Choroid plexus epithelial cell (primary cell): Measurements from ENCODE around the gene NCAM2.

ENCODE experiments used
- DNase-seq: peaks from one replicate; pipeline ENCODE4 v3.0.0-alpha.2; 2010; ENCODE audit warnings: low read depth
- H3K4me3 ChIP-seq: 2 replicates; pipeline ENCODE4 v1.5.1; 2011; ENCODE audit warnings: low read depth, mild to moderate bottlenecking, control low read depth, low read length, moderate library complexity
- TF ChIP-seq, protein P1 (sequence below): conservative IDR thresholded peaks from 2 replicates; pipeline ENCODE4 v1.5.1; 2011; ENCODE audit warnings: low read depth, mild to moderate bottlenecking, control low read depth, inconsistent platforms, low read length, moderate library complexity

Gene NCAM2

DNA sequence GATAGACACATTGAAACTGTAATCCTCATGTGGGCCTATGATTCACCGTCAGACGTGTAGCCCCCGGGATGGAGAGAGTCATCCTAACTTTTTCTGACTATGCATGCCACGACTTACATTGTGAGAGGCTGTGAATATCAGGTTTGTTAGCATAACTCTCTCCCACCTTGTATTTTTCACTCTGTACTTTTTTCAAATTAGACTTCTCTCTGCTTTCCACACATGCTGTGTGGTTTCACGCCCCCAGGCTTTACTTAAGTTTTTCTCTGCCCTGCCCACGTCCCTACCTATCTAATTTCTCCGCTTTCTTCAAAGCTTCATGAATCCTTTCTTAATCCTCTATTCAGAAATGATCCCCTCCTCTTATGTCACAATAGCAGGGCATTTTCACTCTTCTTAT lies 3.4 kb upstream of the NCAM2 start:
- TF ChIP-seq, protein P1, sequence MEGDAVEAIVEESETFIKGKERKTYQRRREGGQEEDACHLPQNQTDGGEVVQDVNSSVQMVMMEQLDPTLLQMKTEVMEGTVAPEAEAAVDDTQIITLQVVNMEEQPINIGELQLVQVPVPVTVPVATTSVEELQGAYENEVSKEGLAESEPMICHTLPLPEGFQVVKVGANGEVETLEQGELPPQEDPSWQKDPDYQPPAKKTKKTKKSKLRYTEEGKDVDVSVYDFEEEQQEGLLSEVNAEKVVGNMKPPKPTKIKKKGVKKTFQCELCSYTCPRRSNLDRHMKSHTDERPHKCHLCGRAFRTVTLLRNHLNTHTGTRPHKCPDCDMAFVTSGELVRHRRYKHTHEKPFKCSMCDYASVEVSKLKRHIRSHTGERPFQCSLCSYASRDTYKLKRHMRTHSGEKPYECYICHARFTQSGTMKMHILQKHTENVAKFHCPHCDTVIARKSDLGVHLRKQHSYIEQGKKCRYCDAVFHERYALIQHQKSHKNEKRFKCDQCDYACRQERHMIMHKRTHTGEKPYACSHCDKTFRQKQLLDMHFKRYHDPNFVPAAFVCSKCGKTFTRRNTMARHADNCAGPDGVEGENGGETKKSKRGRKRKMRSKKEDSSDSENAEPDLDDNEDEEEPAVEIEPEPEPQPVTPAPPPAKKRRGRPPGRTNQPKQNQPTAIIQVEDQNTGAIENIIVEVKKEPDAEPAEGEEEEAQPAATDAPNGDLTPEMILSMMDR: no peak
- no peak for DNase-seq
- no peak overlapping the region for H3K4me3 ChIP-seq

DNA sequence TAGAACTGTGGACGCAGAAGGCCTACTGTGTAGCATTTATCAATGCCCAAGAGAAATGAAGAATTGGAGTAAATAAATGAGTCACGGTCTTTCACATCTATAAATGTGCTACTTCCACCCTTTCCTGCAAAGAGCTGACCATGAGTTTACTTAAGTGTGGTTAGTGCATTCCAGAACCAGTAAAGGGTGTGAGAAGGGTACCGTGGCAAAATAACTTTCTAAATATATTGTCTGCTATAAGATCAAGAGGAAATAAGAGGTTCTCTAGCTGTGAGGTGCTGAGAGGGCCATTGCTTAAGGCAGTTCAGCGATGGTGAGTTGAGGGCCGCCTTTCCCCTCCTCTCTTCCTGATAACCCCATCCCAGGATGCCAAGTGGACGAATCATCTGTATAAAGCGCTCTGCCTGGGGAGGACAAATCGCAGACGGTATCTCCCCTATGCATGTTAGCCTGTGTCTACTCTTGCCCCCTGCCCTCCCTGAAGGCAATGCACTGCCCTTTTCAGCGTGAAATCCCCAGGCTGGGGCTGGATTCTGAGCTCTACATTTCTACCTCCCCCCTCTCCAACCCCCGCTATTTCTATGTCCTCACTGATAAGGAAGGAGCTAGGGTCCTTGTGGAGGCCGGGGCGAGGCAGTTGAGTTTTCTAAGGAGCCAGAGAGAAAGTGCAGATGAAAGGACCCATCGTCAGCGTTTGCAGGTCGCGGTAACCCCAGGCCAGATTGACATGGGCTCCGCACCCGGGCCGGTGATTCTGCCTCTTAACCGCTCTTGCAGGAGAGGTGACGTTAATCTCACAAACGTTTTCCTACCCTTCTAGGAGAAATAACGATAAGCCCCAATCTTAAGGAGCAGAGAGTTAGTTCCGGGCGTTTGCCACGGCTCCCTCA lies 1.5 kb upstream of the NCAM2 start:
- H3K4me3 ChIP-seq: peak overlapping the region; percentile 68
- DNase-seq: peak; percentile 89
- TF ChIP-seq, protein P1: no peak

DNA sequence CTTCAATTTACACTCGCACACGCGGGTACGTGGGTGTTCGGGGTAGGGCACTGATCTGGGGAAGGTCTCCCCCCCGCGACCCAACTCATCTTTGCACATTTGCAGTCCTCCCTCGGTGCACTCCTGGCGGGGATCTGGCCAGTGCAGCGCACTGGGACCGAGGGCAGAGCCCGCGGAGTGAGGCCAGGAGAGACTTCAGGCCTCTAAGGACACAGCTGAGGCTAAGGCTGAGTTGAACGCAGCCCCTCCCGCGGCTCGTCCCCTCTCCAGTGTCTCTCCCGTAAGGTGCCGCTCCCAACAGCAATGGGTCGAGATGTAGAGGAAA lies 936 bp upstream of the NCAM2 start:
- TF ChIP-seq, protein P1: no peak
- H3K4me3 ChIP-seq: peak overlapping the region; percentile 68
- peak; percentile 11 for DNase-seq

DNA sequence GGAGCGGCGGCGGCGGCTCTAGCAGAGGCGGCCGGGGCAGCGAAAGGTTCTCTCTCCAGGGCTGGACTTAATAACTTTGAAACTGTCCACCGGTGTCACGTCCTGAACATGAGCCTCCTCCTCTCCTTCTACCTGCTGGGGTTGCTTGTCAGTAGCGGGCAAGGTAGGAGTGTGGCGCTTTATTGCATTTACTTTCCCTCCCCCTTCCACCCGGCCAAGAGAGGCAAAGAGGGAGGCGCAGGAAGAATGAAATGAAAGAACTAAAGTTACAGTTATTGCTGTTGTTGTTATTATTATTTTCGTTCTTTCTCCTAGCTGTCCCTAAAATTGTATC lies 214 bp downstream of the NCAM2 start:
- H3K4me3 ChIP-seq: peak overlapping the region; percentile 68
- TF ChIP-seq, protein P1: no peak

DNA sequence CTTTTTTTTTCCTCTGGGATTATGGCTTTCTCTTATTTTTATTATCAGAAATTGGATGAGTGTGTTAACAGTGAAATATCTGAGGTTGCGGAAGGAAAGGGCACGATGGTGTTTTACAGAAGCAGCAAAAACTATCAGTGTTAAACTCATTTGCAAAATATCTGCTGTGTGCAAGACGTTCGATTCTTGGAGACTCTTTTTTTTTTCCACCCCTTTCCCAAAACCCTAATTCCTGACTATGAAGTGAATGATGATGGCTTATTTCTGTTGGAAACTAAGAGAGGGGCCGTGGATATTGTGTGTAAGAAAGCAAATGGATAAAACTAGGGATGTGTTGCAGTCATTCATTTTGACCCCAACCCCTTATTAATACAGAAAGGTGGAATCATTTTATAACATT lies 677 bp downstream of the NCAM2 start:
- DNase-seq: no peak
- H3K4me3 ChIP-seq: peak overlapping the region; percentile 68
- TF ChIP-seq, protein P1: no peak

More for the DNA sequence above, 214 bp downstream of the NCAM2 start:
- no peak for DNase-seq

DNA sequence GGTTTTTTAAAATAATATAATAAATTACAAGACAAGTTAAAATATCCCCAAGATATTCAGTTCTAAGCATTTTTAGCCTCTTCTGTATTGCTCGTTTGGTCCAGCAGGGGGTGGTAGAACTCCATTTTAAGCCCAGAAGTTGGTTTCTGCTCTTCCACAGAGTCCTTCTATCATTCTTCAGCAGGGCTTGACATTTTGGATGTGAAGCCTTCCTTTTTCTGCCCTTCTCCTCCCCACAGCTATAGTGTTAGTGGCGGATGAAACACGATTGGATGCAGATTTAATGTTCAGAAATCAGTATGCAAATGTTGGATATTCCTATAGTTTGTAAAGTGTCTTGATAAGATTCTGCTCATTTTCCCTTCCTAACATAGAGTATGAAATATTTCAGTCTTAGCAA lies 1.4 kb downstream of the NCAM2 start:
- H3K4me3 ChIP-seq: peak overlapping the region; percentile 35
- TF ChIP-seq, protein P1: peak; percentile 92
- DNase-seq: peak; percentile 76

DNA sequence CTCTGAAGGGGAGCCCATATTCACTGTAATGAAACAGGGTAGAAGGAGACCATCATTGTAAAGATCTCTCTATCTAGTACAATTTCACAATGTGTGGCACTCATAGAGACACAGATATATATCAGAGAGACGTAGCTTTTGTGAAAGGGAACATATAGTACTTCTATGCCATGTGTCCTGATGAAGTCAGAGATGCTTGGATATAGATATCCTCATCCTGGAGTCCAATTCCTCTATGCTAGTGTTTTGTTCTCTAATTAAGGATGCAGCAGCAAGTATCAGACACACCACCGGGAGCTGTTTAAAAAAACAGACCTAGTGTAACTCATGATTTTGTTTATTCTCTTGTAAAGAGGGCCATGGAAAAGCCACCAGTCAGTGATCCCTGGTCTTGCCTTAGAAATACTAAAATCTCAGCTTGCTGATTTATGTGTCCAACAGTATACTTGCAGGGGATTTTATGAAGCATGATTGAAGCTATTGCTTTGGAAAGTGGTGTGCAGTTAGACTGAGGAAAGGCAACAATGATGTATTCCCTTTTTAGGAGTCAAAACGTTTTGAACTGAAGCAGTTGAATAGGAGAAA lies 2.5 kb downstream of the NCAM2 start:
- H3K4me3 ChIP-seq: no peak overlapping the region
- TF ChIP-seq, protein P1: no peak
- no peak for DNase-seq
